Measurements from ENCODE around the gene ZFAND3. TPM values are rescaled to one million over a fixed set of nuclear protein-coding genes. Genes with fewer than 3 reads are reported as not detected.
A peak's percentile ranks its signal among the peaks of the same experiment; 100 is the strongest.

ZFAND3 gene
- total and polyA plus RNA-seq, 3 donors from 2014 or later, result 104 to 329 (median 109) TPM

- H3K36me3 ChIP-seq (ENCODE audit: low read depth, missing control alignments), result no peaks in the 10 kb centered on the region
- peaks cover 12% of the 10 kb centered on the region for H3K4me1 ChIP-seq
- TF ChIP-seq CTCF (IDR thresholded peaks at IDR 0.05) (no peak), POLR2A (IDR thresholded peaks at IDR 0.05) (no peak)
- no peaks in the 10 kb centered on the region for H3K27me3 ChIP-seq
- H3K27ac ChIP-seq, result no peak overlapping the region
- WGBS, 2 donors, result 85 to 88% methylated on average over 4 of the region's 4 CpGs
- DNase-seq, result no peak
- no peaks in the 10 kb centered on the region for H3K9me3 ChIP-seq
- intact Hi-C loops (cut with DNase I; ENCODE audit: low total_unique reads), result no loop called here
- no peak overlapping the region for H3K4me3 ChIP-seq
Observed at GRCh38 chr6:37779111-37779800, 40.3 kb upstream of the ZFAND3 start.

- DNase-seq, result no peak
- WGBS, 2 donors, result 90 to 93% methylated on average over 4 to 7 of the region's 7 CpGs
- no peak overlapping the region for H3K27ac ChIP-seq
- TF ChIP-seq CTCF (IDR thresholded peaks at IDR 0.05) (no peak), POLR2A (IDR thresholded peaks at IDR 0.05) (no peak)
- H3K9me3 ChIP-seq, result no peaks in the 10 kb centered on the region
- no peaks in the 10 kb centered on the region for H3K36me3 ChIP-seq (ENCODE audit: low read depth, missing control alignments)
- H3K4me3 ChIP-seq, result no peak overlapping the region
- H3K4me1 ChIP-seq, result peaks cover 18% of the 10 kb centered on the region
- intact Hi-C loops (cut with DNase I; ENCODE audit: low total_unique reads), result no loop called here
- H3K27me3 ChIP-seq, result no peaks in the 10 kb centered on the region
Observed at GRCh38 chr6:37779902-37780628, 39.5 kb upstream of the ZFAND3 start.

GRCh38 chr6:37781788-37782187 is 37.7 kb upstream of the ZFAND3 start:
- intact Hi-C loops (cut with DNase I; ENCODE audit: low total_unique reads), result no loop called here

GRCh38 chr6:37783025-37783855 is 36.3 kb upstream of the ZFAND3 start:
- Histone ChIP-seq H3K4me3 (peak overlapping the region; percentile 52 to 57), H3K9me3 (no peaks in the 10 kb centered on the region), H3K36me3 (ENCODE audit: low read depth, missing control alignments) (no peaks in the 10 kb centered on the region), H3K27me3 (no peaks in the 10 kb centered on the region), H3K4me1 (peaks cover 18% of the 10 kb centered on the region), H3K27ac (peak overlapping the region; percentile 15 to 53)
- intact Hi-C loops (cut with DNase I; ENCODE audit: low total_unique reads), result no loop called here
- no peak for TF ChIP-seq CTCF (IDR thresholded peaks at IDR 0.05)
- no peak for TF ChIP-seq POLR2A (IDR thresholded peaks at IDR 0.05)
- peak; percentile 35 for DNase-seq
- WGBS, 2 donors, result 7 to 9% methylated on average over 16 to 26 of the region's 26 CpGs

More at GRCh38 chr6:37781788-37782187, 37.7 kb upstream of the ZFAND3 start:
- Histone ChIP-seq H3K4me1 (peaks cover 18% of the 10 kb centered on the region), H3K36me3 (ENCODE audit: low read depth, missing control alignments) (no peaks in the 10 kb centered on the region), H3K9me3 (no peaks in the 10 kb centered on the region), H3K4me3 (no peak overlapping the region), H3K27me3 (no peaks in the 10 kb centered on the region), H3K27ac (no peak overlapping the region)
- DNase-seq, result no peak
- TF ChIP-seq POLR2A (IDR thresholded peaks at IDR 0.05) (no peak), CTCF (IDR thresholded peaks at IDR 0.05) (no peak)
- WGBS, 2 donors, result 84 to 89% methylated on average over 2 of the region's 2 CpGs

Data from testis (tissue), 3 donors.